ENCODE measurements around the gene C19orf67. TPM values are rescaled to one million over a fixed set of nuclear protein-coding genes. Genes with fewer than 3 reads are reported as not detected.

The C19orf67 gene
- total RNA-seq, 1 donor from 2014 or later: 0.34 TPM

DNA sequence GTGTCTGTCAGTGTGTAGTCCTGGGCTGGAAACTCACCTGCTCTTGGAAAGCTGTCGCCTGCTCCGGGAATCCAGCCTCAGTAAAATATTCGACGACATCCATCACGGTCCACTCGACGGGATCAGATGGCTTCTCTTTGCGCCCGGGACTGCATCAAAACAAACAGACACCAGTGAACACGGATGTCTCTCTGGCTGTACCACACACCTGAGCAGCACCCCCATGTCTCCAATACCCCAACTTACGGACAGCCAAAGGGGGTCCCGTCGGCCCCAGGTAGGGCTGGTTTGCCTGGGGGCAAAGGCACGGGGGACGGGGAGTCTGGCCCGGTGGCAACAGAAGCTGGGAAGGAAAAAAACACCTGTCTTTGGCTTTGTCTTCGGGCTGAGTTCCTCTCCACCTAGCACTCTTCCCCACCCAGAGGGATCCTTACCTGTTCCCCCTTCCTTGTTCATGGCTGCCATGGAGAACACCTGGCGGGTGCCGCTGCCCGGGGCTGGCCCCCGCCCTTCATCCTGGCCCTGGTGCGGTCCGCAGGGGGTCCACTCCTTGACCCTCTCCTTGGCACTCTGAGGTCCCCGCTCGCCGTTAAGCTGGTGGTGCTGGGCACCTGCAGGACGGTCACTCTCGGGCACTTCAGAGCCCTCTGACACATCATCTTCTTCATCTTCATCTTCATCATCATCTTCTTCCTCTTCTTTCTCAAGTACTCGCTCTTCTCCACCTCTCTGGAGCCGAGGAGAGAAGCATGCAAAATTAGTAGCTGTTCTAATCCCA is 3.2 kb upstream of the C19orf67 start:
- intact Hi-C loops (cut with micrococcal nuclease): no loop called here

DNA sequence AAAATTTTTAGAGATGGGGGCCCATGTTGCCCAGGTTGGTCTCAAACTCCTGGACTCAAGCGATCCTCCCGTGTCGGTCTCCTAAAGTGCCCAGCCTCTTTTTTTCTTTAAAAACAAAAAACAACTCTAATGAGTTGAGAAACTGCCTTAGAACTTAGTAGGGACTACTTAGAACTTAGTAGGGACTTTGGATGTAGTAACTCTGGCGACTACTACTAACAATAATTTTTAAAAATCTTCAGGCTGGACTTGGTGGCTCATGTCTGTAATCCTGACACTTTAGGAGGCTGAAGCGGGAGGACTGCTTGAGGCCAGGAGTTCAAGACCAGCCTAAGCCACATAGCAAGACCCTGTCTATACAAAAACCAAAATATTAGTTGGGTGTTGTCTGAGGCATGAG is 515 bp upstream of the C19orf67 start:
- intact Hi-C loops (cut with micrococcal nuclease): no loop called here

DNA sequence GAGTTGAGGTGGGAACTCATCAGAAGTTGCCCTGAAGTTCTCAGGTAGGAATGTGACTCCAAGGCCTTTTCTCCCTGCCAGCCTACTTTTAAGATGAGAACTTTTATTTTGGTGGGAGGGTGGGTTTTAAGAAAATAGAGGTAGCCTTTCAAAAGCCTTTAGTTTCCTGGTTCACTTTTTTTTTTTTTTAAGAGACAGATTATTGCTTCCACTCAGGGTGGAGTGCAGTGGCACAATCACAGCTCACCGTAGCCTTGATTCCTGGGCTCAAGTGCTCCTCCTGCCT is 3.0 kb downstream of the C19orf67 start:
- intact Hi-C loops (cut with micrococcal nuclease): no loop called here

DNA sequence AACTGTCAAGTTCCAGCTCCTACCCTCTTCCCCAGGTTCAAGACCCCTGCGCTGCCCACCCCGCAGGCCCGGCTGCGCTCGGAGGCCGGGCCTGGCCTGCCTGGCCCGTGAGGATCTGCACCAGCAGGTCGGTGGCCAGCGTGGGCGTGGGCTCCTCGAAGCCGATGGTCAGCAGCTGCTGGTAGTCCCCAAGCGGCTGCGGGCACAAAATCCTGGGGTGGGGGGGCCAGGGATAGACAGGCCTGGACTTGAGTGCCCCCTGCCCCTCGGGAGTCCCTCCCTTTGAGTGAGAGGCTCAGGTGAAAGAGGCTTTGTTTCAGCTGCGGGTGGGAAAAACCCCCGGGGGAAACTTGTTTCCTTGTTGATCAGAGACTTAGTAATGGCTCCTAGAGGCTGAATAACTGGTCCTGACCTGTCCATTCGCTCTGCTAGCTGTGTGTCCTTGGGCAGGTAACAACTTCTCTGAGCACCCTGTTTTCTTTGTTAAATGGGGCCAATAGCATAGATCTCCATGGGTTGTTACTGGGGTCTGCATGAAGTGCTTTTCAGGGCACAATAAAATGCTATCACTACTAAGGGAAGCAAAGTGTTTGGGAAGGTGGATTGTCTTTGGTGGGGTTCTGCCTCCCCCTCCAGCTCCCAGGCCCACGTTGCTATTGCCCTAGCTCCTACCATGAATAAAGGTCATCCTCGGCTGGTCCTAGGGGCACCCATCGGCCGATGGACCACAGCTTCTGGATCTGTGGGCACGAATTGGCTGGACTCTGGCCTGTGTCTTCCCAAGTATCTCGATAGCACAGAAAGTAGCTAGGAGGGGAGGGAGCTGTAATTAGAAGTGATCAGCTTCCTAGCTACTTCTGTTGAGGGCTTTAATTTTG is 3.5 kb downstream of the C19orf67 start:
- intact Hi-C loops (cut with micrococcal nuclease): loop anchor here (1.0 to 2.0 kb wide), 14 partner anchors 9 to 931 kb away; partner anchors contain the start of genes ASF1B, BRME1, C19orf53 and CC2D1A

DNA sequence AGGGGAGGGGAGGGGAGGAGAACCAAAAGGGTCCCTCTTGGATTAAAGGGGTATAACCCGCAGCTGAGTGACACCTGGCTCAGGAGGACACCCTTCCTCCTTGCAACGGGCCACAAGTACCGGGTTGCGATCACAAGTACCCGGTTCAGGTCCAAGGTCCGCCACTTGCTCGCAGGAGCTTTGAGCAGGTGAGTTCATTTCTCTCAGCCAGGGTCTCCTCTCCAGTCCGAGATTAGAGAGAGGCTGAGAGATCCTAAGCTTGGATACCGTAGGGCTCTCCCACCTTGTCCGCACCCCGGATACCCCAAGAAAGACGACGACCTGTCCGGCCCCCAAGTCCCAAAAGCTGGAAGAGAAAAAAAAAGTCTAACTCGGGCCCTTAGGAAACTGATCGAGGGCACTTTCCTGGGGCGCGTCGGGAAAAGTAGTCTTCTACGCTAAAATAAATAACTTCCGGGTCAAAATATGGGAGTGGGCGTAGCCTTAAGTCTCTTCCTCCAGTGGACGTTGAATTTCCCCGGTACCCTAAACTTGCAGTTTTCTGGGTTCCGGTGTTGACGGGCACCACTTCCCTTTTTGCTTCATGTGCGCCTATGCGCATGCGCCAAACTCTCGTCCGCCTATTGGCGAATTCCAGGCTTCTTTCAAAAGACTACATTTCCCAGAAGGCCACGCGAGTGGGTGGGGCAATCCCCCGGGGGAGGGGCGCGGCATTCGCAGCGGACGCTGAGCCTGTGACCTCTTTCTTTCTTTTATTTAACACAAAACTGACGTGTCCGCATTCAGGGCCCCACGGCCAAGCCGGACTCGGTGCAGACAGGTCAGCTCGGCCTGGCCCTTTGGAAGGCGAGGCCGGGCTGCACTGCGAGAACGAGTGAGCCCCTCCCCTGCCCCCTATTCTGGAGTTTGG is 4.4 kb downstream of the C19orf67 start:
- intact Hi-C loops (cut with micrococcal nuclease): loop anchor here (1.0 to 2.0 kb wide), 14 partner anchors 8 to 930 kb away; partner anchors contain the start of genes ASF1B, BRME1, C19orf53 and CC2D1A

DNA sequence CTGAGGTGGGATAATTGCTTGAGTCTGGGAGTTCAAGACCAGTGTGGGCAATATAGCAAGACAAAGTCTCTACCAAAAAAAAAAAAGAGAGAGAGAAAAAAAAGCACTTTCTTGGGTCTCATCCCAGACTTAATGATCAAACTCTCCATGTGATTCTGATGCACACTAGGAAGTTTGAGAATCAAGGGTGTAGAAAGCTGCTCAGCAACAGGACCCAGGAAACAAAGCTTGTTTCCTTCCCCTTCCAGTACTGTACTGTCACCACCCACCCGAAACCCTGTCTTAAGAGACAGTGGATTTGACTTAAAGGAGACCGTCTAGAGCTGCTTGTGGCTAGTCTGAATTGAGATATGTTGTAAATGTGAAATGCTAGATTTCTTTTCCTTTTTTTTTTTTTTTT is 7.2 kb downstream of the C19orf67 start:
- intact Hi-C loops (cut with micrococcal nuclease): no loop called here

DNA sequence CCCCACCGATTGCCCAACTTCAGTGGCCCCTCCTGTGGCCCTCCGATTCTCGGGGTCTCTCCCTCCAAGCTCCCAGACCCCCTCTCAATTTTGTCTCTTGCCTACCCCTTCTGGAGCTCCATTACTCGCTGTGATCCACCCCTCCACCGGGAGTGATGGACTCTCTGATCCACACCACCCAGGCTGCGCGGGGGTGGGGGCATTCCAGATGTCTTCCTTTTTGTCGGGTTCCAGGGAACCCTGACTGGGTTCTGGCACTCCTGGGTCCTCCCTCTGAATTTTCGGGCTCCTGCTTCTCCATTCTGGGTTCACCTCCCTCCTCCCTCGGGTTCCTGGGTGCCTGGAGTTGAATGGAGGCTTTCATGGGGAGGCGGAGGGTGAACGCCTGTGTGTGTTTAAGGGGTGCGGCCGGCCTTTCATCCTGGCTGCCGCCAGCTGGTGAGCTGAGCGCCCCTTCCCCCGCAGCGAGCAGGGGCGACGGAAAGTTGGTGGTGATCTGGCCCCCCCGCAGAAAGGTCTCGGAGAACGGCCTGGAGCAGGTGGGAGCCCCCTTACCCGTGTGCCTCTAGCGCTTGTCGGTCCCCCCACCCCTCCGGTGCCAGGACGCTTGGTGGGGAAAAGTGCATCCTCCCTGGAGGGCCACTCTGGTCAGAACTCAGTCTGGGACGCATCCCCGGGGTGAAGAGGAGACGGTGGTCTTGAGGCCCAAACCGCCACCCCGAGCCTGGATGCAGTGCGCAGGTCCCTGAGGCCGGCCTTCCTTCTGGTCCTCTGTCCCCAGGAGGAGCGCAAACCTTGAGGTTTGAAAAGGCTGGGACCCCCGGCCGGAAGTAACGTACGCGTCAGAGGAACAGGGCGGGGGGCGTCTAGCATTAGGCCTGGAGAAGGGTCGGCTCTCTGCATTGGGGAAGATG is 11.4 kb downstream of the C19orf67 start:
- intact Hi-C loops (cut with micrococcal nuclease): loop anchor here (1.0 to 5.0 kb wide), 6 partner anchors 7 to 477 kb away; partner anchors contain the start of genes ASF1B, IL27RA and SAMD1

DNA sequence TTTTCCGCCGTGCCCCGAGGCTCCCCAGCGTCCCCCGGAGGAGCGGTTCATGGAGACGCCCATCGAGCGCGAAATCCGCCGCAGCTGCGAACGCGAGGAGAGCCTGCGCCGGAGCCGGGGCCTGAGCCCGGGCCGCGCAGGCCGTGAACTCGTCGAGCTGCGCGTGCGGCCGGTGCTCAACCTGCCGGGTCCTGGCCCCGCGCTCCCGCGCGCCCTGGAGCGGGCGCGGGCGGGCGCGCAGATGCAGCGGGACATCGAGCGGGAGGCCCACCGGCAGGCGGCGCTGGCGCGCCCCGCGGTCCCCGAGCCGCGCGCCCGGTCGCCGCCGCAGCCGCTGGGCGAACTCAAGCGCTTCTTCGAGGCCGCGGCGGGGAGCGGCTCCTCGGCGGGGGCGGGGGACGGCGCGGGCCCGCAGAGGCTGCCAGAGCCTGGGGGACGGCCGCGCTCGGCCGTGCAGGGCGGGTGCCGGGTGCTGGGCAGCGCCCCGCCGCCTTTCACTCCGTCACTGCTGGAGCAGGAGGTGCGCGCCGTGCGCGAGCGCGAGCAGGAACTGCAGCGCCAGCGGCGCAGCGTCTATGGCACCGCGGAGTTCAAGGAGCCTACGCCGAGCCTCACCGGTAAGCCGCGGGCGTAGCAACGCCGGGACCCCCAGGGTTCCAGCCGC is 12.2 kb downstream of the C19orf67 start:
- intact Hi-C loops (cut with micrococcal nuclease): loop anchor here (1.0 to 5.0 kb wide), 5 partner anchors 8 to 476 kb away; partner anchors contain the start of genes ASF1B and IL27RA

DNA sequence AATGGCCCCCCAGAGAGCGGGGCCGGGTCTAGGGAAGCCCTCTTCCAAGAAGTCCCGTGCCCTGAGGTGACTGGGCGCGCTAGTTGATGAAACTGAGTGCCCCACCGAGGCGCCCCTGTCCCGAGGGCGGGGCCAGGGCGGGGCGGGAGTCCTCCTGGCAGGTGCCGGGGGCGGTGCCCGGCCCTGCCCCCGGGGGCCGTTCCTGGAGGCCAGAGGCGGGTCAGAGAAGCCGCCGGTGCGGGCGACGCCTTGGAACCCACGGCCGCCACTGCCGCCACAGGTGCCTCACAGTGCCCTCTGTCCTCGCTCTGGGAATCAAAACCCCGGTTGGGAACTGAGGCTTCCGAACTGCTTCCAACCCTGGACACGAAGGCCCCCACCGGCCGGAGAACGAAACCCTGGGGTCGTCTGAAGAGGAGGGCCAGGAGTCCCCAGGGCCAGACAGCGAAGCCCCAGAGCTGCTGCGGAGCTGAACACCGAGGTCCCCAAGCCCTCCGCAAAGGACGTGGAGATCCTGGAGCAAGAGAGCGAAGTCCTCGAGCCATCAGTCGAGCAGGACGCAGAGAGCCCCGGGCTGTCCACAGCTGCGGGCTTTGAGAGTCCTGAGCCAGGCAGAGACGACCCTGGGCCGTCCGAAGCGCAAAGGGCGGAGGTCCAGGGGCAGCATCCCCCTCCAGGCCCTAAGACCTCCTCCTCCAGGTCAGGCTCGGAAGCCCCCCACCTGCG is 12.9 kb downstream of the C19orf67 start, which contains the start of gene MISP3:
TSS of gene MISP3 (plus strand) at position 252 of the 726 bp plus-strand sequence. CDS start 524 bp downstream, outside the sequence.
- intact Hi-C loops (cut with micrococcal nuclease): loop anchor here (1.0 to 5.0 kb wide), 5 partner anchors 9 to 475 kb away; partner anchors contain the start of genes ASF1B and IL27RA

DNA sequence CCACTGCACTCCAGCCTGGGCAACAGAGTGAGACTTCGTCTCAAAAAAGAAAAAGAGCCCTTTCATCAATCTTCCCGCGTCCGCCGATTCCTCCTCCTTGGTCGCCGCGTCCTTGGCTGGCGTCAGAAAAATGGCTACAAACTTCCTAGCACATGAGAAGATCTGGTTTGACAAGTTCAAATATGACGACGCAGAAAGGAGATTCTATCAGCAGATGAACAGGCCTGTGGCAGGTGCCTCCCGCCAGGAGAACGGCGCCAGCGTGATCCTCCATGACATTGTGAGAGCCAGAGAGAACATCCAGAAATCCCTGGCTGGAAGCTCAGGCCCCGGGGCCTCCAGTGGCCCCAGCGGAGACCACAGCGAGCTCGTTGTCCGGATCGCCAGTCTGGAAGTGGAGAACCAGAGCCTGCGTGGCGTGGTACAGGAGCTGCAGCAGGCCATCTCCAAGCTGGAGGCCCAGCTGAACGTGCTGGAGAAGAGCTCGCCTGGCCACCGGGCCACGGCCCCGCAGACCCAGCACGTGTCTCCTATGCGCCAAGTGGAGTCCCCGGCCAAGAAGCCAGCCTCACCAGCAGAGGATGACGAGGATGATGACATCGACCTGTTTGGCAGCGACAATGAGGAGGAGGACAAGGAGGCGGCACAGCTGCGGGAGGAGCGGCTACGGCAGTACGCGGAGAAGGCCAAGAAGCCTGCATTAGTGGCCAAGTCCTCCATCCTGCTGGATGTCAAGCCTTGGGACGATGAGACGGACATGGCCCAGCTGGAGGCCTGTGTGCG is 15.1 kb downstream of the C19orf67 start:
- intact Hi-C loops (cut with micrococcal nuclease): loop anchor here (5.0 kb wide), 2 partner anchors 38 to 277 kb away; partner anchors contain the start of gene IL27RA

DNA sequence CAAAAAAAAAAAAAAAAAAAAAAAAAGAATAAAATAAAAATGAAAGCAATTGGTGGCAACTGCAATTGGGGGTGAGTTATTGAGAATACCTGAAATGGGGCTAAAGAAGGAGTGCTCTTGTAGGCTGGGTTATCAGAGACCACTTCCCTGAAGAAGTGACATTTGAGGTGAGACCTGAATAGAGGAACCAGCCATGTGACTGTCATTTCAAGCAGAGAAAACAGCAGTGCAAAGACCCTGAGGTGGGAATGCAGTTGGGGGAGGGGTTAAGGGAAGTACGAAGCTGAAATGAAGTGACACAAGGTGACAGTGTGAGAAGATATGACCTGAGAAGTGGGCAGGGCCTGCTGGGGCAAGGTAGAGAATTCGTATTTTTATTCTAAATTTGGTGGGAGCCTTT is 19.4 kb downstream of the C19orf67 start:
- intact Hi-C loops (cut with micrococcal nuclease): no loop called here

DNA sequence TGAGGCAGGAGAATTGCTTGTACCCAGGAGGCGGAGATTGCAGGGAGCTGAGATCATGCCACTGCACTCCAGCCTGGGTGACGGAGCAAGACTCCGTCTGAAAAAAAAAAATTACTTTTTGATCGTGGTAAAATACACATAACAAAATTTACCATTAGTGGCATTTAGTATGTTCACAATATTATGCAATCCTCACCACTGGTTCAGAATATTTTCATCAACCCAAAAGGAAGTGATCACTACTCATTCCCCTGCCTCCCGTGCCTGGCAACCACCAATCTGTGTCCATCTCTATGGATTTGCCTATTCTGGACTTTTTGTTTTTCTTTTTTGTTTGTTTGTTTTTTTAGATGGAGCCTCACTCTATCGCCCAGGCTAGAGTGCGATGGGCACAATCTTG is 22.5 kb downstream of the C19orf67 start:
- intact Hi-C loops (cut with micrococcal nuclease): no loop called here

DNA sequence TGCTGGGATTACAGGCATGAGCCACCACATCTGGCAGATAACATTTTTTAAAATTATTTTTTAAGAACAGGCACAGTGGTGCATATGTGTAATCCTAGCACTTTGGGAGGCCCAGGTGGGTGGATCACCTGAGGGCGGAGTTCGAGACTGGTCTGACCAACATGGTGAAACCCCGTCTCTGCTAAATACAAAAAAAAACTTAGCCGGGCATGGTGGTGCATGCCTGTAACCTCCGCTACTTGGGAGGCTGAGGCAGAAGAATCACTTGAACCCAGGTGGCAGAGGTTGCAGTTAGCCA is 23.1 kb downstream of the C19orf67 start:
- intact Hi-C loops (cut with micrococcal nuclease): no loop called here

DNA sequence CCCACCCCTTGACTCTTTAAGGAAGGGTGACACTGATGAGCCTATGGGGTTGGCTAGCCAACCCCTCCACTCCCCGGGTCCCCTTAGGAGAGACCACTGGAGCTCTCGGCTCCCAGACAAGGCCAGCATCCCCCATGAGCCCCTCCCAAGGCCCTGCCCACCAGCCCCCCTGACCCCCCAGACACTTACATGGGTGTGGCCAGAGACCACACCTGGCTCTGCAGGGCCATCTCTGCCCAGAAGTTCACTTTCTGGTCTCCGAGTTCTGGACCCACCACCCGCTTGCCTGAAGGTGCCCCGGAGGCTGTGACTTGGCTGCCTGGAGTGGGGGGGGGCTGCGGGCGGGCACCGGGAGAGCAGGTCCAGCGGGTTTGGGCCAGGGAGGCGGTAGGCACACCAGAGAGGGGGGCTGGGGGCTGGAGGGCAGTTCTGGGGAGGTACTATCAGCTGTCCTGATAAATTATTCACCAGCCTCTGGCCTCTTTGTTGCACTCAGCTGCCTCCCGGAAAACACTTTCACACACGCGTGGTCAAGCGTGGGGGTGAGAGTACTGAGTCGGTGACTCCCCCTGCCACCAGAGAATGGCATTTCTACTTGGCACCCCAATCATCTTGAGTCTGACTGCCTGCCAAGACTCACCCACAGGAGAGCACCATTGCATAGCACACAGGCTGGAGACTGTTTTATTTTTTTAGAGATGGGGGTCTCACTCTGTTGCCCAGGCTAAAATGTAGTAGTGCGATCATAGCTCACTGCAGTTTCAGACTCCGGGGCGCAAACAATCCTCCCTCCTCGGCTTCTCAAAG is 23.6 kb downstream of the C19orf67 start, which contains the start of gene PALM3:
TSS of gene PALM3 (minus strand) at position 326 of the 807 bp plus-strand sequence. CDS start at position 230, 96 bp downstream.
- intact Hi-C loops (cut with micrococcal nuclease): no loop called here

DNA sequence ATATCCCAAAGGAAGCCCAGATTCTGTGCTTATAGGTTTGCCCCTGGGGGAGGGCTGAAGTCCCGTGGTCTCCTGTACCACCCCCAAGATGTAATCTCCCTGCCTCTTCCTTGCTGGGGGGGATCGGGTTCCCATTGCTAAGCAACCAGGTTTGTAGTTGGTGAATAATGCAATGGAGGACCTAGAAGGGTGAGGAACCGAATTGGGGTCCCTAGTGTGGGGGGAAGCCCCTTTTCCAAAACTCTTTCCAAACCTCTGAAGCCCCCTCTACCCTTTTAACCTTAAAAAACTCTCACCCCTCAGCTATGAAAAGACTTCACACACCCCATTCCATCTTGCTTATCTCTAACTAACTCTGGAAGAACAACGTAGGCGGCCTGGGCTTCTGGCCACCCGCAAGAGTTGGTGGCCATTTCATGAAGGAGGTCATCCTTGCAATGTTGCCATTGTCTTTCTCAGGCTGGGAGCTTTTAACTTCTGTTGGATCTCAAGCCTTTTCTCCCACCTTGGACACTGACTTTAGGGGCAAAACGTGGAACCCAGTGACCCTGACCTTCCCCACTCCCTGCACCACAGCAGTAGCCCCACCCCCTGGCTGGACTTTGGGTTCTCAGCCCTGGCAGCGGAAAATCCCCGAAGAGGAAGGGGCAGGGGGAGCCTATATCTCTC is 24.4 kb downstream of the C19orf67 start:
- intact Hi-C loops (cut with micrococcal nuclease): no loop called here

DNA sequence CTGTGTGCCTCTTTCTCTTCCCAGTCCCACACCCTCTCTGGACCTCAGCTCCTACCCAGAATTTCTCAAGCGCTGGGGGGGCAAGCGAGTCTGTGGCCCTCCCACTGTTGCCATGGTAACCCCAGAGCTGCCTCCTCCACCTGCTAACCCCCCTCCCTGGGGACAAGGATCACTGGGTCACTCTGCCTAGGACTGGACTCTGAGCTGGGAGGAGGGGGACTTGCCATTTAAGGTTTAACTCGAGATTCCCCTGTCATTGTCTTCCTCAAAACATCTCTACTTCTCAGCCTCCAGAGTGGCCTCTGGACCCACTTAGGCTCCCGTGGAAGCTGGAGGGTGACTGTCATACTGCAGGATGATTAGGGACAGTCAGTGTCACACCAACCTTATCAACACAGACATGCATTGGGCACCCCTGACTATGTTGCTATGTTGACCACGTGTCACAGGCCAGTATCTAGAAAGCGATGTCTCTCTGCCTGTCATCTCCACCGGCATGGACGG is 25.9 kb downstream of the C19orf67 start:
- intact Hi-C loops (cut with micrococcal nuclease): no loop called here
